Measurements from ENCODE around the gene P2RY2.

GRCh38 chr11:73172992-73173656 lies 45.0 kb upstream of the P2RY2 start:
- TF ChIP-seq, protein P1, sequence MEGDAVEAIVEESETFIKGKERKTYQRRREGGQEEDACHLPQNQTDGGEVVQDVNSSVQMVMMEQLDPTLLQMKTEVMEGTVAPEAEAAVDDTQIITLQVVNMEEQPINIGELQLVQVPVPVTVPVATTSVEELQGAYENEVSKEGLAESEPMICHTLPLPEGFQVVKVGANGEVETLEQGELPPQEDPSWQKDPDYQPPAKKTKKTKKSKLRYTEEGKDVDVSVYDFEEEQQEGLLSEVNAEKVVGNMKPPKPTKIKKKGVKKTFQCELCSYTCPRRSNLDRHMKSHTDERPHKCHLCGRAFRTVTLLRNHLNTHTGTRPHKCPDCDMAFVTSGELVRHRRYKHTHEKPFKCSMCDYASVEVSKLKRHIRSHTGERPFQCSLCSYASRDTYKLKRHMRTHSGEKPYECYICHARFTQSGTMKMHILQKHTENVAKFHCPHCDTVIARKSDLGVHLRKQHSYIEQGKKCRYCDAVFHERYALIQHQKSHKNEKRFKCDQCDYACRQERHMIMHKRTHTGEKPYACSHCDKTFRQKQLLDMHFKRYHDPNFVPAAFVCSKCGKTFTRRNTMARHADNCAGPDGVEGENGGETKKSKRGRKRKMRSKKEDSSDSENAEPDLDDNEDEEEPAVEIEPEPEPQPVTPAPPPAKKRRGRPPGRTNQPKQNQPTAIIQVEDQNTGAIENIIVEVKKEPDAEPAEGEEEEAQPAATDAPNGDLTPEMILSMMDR (conservative IDR thresholded peaks at IDR 0.05; ENCODE audit: low read length) = no peak
- no peak for TF ChIP-seq EZH2phosphoT487 (IDR thresholded peaks at IDR 0.05; ENCODE audit: borderline replicate concordance, low read depth, low read length)

Measured in OCI-LY7 (cell line).